GM12878 (cell line): ENCODE data around the gene NSL1. TPM values are rescaled to one million over a fixed set of nuclear protein-coding genes. Genes with fewer than 3 reads are reported as not detected.
A peak's percentile ranks its signal among the peaks of the same experiment; 100 is the strongest.

Experiments
- BCLAF1 ChIP-seq: fragments of 450-650 bp; IDR thresholded peaks from 2 replicates; pipeline ENCODE4 v1.6.1; 2017; ENCODE audit warnings: antibody characterized with exemption, mild to moderate bottlenecking, moderate library complexity
- CHD2 ChIP-seq: IDR thresholded peaks from 2 replicates; pipeline ENCODE4 v1.6.1; 2011; ENCODE audit warnings: low read depth, low read length, improper control_type of control experiment, borderline replicate concordance
- CUX1 ChIP-seq: IDR thresholded peaks from 2 replicates; pipeline ENCODE4 v1.6.1; 2012; ENCODE audit warnings: improper control_type of control experiment, low read depth, low read length; ENCODE audit not compliant: insufficient replicate concordance
- E2F4 ChIP-seq: IDR thresholded peaks from 2 replicates; pipeline ENCODE4 v1.6.1; 2012; ENCODE audit warnings: low read depth, low read length, improper control_type of control experiment
- EP300 ChIP-seq, 2 experiments: fragments of 150-350 bp in 1 of 2; IDR thresholded peaks; 2 replicates each; pipeline ENCODE4 v1.6.1; 2011 to 2012; ENCODE audit warnings: low read depth in 2 of 2, low read length in 2 of 2, borderline replicate concordance in 1 of 2, improper control_type of control experiment in 1 of 2, inconsistent platforms in 1 of 2; ENCODE audit not compliant: control insufficient read depth in 1 of 2
- IRF3 ChIP-seq: fragments of 450-650 bp; IDR thresholded peaks from 2 replicates; pipeline ENCODE4 v1.6.1; 2014; ENCODE audit warnings: mild to moderate bottlenecking
- JUNB ChIP-seq: IDR thresholded peaks from 2 replicates; pipeline ENCODE4 v1.6.1; 2016; ENCODE audit warnings: antibody characterized with exemption, mild to moderate bottlenecking
- MEF2B ChIP-seq: fragments of 450-650 bp; IDR thresholded peaks from 2 replicates; pipeline ENCODE4 v1.6.1; 2018; ENCODE audit warnings: mild to moderate bottlenecking, moderate library complexity; ENCODE audit not compliant: partially characterized antibody, poor library complexity, severe bottlenecking
- MXI1 ChIP-seq: fragments of 150-350 bp; IDR thresholded peaks from 2 replicates; pipeline ENCODE4 v1.6.1; 2011; ENCODE audit warnings: low read depth, mild to moderate bottlenecking, inconsistent platforms, low read length, improper control_type of control experiment
- RELA ChIP-seq: fragments of 450-650 bp; IDR thresholded peaks from 2 replicates; pipeline ENCODE4 v1.8.0; 2014; ENCODE audit warnings: borderline replicate concordance; ENCODE audit not compliant: partially characterized antibody
- TAF1 ChIP-seq: IDR thresholded peaks from 2 replicates; pipeline ENCODE4 v1.6.1; 2011; ENCODE audit warnings: mild to moderate bottlenecking, low read depth, low read length, borderline replicate concordance
- TARDBP ChIP-seq: IDR thresholded peaks from 2 replicates; pipeline ENCODE4 v1.6.1; 2016; ENCODE audit warnings: borderline replicate concordance
- TCF3 ChIP-seq: IDR thresholded peaks from 2 replicates; pipeline ENCODE4 v1.6.1; 2012; ENCODE audit warnings: low read depth, mild to moderate bottlenecking, low read length, borderline replicate concordance; ENCODE audit not compliant: insufficient read depth
- USF1 ChIP-seq: IDR thresholded peaks from 2 replicates; pipeline ENCODE4 v1.6.1; 2011; ENCODE audit warnings: borderline replicate concordance, low read depth, mild to moderate bottlenecking, moderate library complexity, mixed read lengths, low read length; ENCODE audit not compliant: insufficient read depth; ENCODE audit errors: extremely low read length
- polyA plus RNA-seq, 11 experiments: library from polyadenylated mRNA; depleted of rRNA in 4 of 11; unstranded in 6 of 11; stranded (reverse) in 5 of 11; fragments of >200 nt; fragmentation: Nextera tagmentation in 4 of 11; fragmentation: Illumina TruSeq in 1 of 11; extraction: Ambion mirVana in 4 of 11; extraction: Trizol in 1 of 11; gene quantifications; 1 replicate in 1 of 11; 2 replicates in 10 of 11; pipeline versions ENCODE4 v1.2.1 to v1.2.3, GENCODE V29; 2011 to 2016; ENCODE audit warnings: inconsistent platforms in 2 of 11, missing spikeins in 2 of 11, low read depth in 1 of 11
- total RNA-seq, 4 experiments: library from RNA; depleted of rRNA in 3 of 4; stranded (reverse); fragments of >200 nt in 3 of 4; fragmentation: Illumina TruSeq in 1 of 4; extraction: Trizol in 1 of 4; gene quantifications; 2 replicates each; pipeline versions ENCODE4 v1.2.1 to v1.2.3, GENCODE V29; 2013 to 2021

The NSL1 gene
- total and polyA plus RNA-seq, 10 of the 15 experiments (the other 5 are each of a cell fraction or from before 2014, with no cell fraction given): 36.7 to 74.2 (median 46.4) TPM

- TF ChIP-seq MXI1 (no peak), JUNB (peak; percentile 100), MEF2B (peak; percentile 87), E2F4 (no peak), TCF3 (peak; percentile 78; the same call in 1 of the 2 replicates), CHD2 (peak; percentile 55; the same call in 1 of the 2 replicates), EP300 (IDR thresholded peaks at IDR 0.05; ENCODE audit: borderline replicate concordance in 1 of 2, control insufficient read depth in 1 of 2, low read depth in 2 of 2, low read length in 2 of 2) (peak; percentile 62 to 96), RELA (peak; percentile 89), CUX1 (no peak), TAF1 (no peak), TARDBP (no peak), USF1 (no peak), IRF3 (no peak), BCLAF1 (no peak)
These were observed 112.8 kb downstream of the NSL1 start (continued) for GRCh38 chr1:212678456-212679410.
